Aorta (tissue), 5 donors: ENCODE measurements around the gene KRTAP1-4. TPM values are rescaled to one million over a fixed set of nuclear protein-coding genes. Genes with fewer than 3 reads are reported as not detected.
"Not testable (repeated sequence)": the region's sequence is repeated elsewhere in the genome, so short reads cannot be mapped to it uniquely, and the experiment has no call there.

ENCODE experiments used
- ATAC-seq: fragments of 200-7000 bp; cut with Tn5 transposase; one replicate; pipeline ENCODE4 v1.9.1; 2022; ENCODE audit warnings: moderate library complexity; ENCODE audit not compliant: low FRiP score
- DNase-seq, 2 donors: peaks; one replicate each; pipeline ENCODE4 v3.0.0-alpha.2; 2020
- H3K27ac ChIP-seq, 2 donors: one replicate each; pipeline ENCODE4 v1.5.1; 2013; ENCODE audit warnings: low read length in 2 of 2, mild to moderate bottlenecking in 2 of 2, moderate library complexity in 2 of 2, control low read depth in 1 of 2, inconsistent platforms in 1 of 2, low read depth in 1 of 2
- H3K27me3 ChIP-seq, 2 donors: one replicate each; pipeline ENCODE4 v1.6.1; 2013; ENCODE audit warnings: control low read depth in 1 of 2, low read length in 1 of 2, mild to moderate bottlenecking in 1 of 2, moderate library complexity in 1 of 2; ENCODE audit not compliant: insufficient read depth in 2 of 2, control insufficient read depth in 1 of 2
- H3K36me3 ChIP-seq, 2 donors: one replicate each; pipeline ENCODE4 v1.6.1; 2013; ENCODE audit warnings: control low read depth in 1 of 2, low read length in 1 of 2, mild to moderate bottlenecking in 1 of 2; ENCODE audit not compliant: insufficient read depth in 2 of 2, control insufficient read depth in 1 of 2
- H3K4me1 ChIP-seq, 2 donors: one replicate each; pipeline ENCODE4 v1.6.1; 2013; ENCODE audit warnings: low read length in 2 of 2, control low read depth in 1 of 2, mild to moderate bottlenecking in 1 of 2, moderate library complexity in 1 of 2; ENCODE audit not compliant: insufficient read depth in 2 of 2, control insufficient read depth in 1 of 2
- H3K4me3 ChIP-seq, 2 donors: one replicate each; pipeline ENCODE4 v1.5.1; 2013; ENCODE audit warnings: low read length in 2 of 2, control low read depth in 1 of 2, mild to moderate bottlenecking in 1 of 2
- H3K9me3 ChIP-seq: one replicate; pipeline ENCODE4 v1.6.1; 2013; ENCODE audit warnings: mild to moderate bottlenecking, low read length; ENCODE audit not compliant: control insufficient read depth
- WGBS, 2 donors: extraction: QIAGEN DNeasy Blood & Tissue Kit; methylation state at CpG; one replicate each; pipeline ENCODE4 v1.1.7; 2013; 5-methylcytosine and 5-hydroxymethylcytosine counted together
- intact Hi-C, 2 donors: fragments of 100-400 bp; cut with DNase I; formaldehyde crosslinking; loops; one replicate each; pipeline versions ENCODE4 v1.14.2 to v1.15.0; 2022
- polyA plus RNA-seq, 2 donors: library from polyadenylated mRNA; stranded (reverse); fragments of 200-250 nt; gene quantifications; one replicate each; pipeline ENCODE4 v1.2.3, GENCODE V29; 2013
- total RNA-seq, 2 donors: library from RNA; stranded (reverse); fragmentation: NEBNext Ultra II Directional; extraction: Animal tissue kit (Norgen Biotek cat#: 25700); gene quantifications; one replicate each; pipeline ENCODE4 v1.2.1, GENCODE V29; 2021
- donor health status: healthy with polysubstance abuse.
- donor health status: Bipolar disorder and iron deficiency.
- donor health status: DM: no; HTN: no; CAD: no.
- donor health status: DM: no; HTN: no; CAD: no.
- donor health status: DM: yes; HTN: yes; CAD: no.

Gene KRTAP1-4
- total and polyA plus RNA-seq, 4 donors = not detected

DNA sequence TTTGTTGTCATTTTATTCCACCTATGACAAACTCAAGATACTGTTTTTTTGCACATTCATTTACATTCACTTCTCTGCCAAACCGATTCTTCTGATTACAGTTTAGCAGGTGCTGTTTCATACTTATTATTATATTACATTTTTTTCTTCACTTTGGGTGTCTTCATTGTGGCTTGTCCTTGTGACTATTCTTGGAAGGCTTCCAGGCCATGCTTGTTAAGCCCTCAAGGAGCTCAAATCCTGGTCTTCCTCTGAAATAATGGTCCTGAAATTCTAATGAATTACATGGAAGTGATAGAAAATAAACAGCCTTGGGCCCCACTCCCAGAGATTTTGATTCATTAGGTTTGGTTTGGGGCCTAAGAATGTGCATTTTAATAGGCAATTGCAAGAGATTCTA lies 34.3 kb upstream of the KRTAP1-4 start:
- intact Hi-C loops = no loop called here
- 88 to 93% methylated on average over 1 of the region's 1 CpG for WGBS, 2 donors
- ATAC-seq = no peak

DNA sequence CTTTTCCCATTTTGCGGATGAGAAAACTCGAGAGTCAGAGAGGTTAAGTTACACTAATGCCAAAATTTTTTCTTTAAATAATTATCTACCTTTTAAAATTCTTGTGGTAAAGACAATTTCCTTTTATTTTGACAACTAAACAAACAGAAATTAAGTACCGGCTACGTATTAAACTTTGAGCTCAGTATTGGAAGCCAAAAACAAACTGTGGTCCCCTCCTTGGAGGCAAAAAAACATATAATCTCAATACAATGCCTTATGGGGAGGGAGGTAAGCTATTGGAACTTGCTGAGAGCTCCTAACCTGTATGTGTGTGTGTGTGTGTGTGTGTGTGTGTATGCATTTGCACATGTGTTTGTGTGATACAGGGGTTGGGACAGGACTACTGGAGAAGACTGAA lies 33.5 kb upstream of the KRTAP1-4 start:
- no peak overlapping the region for H3K27ac ChIP-seq
- ATAC-seq = no peak
- no peak overlapping the region for H3K4me3 ChIP-seq
- intact Hi-C loops = no loop called here
- no peaks in the 10 kb centered on the region for H3K27me3 ChIP-seq
- H3K9me3 ChIP-seq = no peaks in the 10 kb centered on the region
- WGBS, 2 donors = 89 to 90% methylated on average over 4 of the region's 4 CpGs
- H3K4me1 ChIP-seq = no peaks in the 10 kb centered on the region
- no peaks in the 10 kb centered on the region for H3K36me3 ChIP-seq
- DNase-seq = no peak

More for the DNA sequence above, 34.3 kb upstream of the KRTAP1-4 start:
- no peak for DNase-seq
- Histone ChIP-seq H3K27ac (no peak overlapping the region), H3K4me3 (no peak overlapping the region), H3K36me3 (no peaks in the 10 kb centered on the region), H3K4me1 (no peaks in the 10 kb centered on the region), H3K27me3 (no peaks in the 10 kb centered on the region), H3K9me3 (no peaks in the 10 kb centered on the region)

DNA sequence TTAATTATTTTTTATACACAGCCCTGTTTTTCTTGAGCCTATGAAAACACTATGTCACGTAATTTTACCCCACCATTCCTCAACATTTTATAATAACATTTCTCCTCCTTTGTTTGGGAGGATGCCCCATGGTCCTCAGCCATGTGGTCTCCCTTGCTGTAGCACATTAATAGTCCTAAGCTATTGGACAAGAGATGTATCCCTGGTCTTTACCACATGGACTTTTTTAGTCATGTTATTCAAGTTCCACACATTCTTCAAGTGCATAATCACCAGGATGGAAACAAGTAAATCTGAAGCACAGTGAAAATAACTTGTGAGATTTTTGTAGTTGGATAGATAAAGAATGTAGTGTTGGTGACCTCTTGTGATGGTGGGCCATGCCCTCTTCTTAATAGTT lies 32.0 kb upstream of the KRTAP1-4 start:
- no peaks in the 10 kb centered on the region for H3K27me3 ChIP-seq
- 0 to 17% methylated on average over 1 of the region's 1 CpG for WGBS, 2 donors

DNA sequence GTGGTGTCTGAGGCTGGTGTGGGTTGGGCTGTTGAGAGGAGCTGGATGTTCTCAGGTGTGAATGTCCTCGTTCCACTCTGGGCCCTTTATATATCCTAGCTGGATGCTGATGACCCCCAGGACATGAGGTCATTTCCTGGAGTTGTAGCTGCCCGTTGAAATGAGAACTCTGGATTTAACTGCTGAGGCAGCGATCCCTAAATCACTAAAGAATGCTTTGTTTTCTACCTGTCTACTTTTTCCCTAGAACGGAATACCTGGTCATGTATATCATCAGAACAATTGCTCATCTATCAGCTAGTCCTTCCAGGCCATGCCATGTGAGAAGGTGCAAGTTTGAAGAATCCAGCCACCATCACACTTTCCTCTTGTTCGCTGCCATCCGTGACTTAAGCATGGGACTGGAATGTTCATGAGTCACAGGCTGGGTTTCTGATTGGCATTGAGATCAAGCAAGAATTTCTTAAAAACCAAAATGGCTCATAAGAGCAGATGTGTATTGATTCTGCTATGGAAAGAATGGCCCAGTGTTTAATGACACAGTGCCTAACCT lies 30.1 kb upstream of the KRTAP1-4 start, which contains the start of gene KRTAP2-3:
KRTAP2-3 (minus strand) TSS at position 63 of the 553 bp plus-strand sequence. CDS start 64 bp downstream, outside the sequence.
- Histone ChIP-seq H3K27me3 (no peaks in the 10 kb centered on the region), H3K4me1 (no peaks in the 10 kb centered on the region), H3K27ac (no peak within 1 kb of the TSS), H3K36me3 (no peaks in the 10 kb centered on the region), H3K4me3 (no peak within 1 kb of the TSS), H3K9me3 (no peaks in the 10 kb centered on the region)
- WGBS, 2 donors = 47 to 55% methylated on average over 6 of the region's 6 CpGs
- DNase-seq (no peak), ATAC-seq (no peak)
- intact Hi-C loops = no loop called here

More for the DNA sequence above, 32.0 kb upstream of the KRTAP1-4 start:
- ATAC-seq = peak; percentile 48
- H3K36me3 ChIP-seq = no peaks in the 10 kb centered on the region
- H3K4me3 ChIP-seq = no peak overlapping the region
- no peaks in the 10 kb centered on the region for H3K4me1 ChIP-seq
- no peak for DNase-seq
- H3K27ac ChIP-seq = peak overlapping the region in 1 of 2 donors; percentile 3
- intact Hi-C loops = no loop called here
- H3K9me3 ChIP-seq = no peaks in the 10 kb centered on the region

DNA sequence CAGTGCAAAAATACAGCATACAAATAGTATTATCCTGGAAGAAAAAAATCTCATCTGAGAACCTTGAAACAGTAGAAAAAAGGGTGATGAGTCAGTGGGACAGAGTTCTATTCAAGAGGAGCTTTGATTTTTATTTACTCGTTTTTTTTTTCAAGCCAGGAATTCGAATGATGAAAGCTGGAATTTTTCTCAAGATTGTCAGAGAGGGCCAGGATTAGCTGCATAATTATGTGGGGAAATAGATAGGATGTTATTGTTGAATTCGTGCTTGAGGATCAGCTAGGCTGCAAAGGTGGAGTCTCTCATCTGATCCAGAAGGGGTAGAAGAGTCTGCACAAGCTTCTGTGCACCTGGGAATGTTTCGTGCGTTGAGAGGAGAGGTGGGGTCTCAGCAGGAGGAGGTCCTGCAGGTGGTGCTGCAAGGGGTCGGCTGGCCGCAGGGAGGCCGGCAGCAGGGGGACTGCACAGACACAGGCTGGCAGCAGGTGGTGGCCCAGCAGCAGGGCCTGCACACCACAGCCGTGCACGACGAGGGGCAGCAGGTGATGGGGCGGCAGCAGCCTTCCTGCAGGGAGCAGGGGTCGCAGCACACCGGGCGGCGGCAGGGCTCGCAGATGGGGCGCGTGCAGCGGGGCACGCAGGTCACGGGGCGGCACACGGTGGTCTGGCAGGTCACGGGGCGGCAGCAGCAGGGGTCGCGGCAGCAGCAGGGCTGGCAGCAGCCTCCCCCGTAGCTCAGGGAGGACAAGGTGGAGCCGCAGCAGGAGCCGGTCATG lies 29.5 kb upstream of the KRTAP1-4 start:
- not testable (repeated sequence) for H3K36me3 ChIP-seq, H3K27me3 ChIP-seq

DNA sequence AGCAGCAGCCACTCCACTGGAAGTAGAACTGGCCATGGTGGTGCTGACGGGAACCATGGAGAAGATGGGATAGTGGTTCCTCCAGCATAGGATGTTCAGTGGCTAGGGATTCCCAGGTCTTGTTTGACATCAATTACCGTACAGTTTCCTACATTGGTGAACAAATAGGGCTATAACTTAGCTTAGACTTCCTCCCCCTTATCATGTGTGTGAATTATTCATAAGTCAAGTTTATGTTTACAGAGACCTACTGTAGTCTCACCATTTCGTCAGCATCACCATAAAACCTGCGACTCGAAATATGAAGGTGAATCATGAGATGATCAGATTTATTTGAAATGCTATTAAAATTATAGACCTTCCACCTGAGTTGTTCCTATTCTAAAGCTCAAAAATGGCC lies 28.7 kb upstream of the KRTAP1-4 start:
- H3K27ac ChIP-seq = no peak overlapping the region
- H3K4me3 ChIP-seq = no peak overlapping the region
- H3K9me3 ChIP-seq = no peaks in the 10 kb centered on the region
- H3K27me3 ChIP-seq = no peaks in the 10 kb centered on the region
- ATAC-seq (no peak), DNase-seq (no peak)
- 88 to 96% methylated on average over 5 of the region's 5 CpGs for WGBS, 2 donors
- no peaks in the 10 kb centered on the region for H3K36me3 ChIP-seq
- intact Hi-C loops = no loop called here
- no peaks in the 10 kb centered on the region for H3K4me1 ChIP-seq

More for the DNA sequence above, 29.5 kb upstream of the KRTAP1-4 start:
- H3K4me1 ChIP-seq, H3K27ac ChIP-seq, intact Hi-C loops, DNase-seq, H3K4me3 ChIP-seq, H3K9me3 ChIP-seq, ATAC-seq: not testable (repeated sequence)
- WGBS, 2 donors = 40 to 46% methylated on average over 9 to 14 of the region's 31 CpGs

DNA sequence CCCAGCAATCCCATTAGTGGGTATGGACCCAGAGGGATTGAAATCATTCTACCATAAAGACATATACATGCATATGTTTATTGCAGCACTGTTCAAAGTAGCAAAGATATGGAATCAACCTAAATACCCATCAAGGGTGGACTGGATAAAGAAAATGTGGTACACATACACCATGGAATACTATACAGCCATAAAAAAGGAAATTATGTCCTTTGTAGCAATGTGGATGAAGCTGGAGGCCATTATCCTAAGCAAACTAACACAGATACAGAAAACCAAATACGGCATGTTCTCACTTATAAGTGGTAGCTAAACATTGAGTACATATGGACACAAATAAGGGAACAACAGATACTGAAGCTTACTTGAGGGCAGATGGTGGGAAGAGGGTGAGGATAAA lies 27.6 kb upstream of the KRTAP1-4 start:
- no peaks in the 10 kb centered on the region for H3K9me3 ChIP-seq
- DNase-seq (no peak), ATAC-seq (no peak)
- intact Hi-C loops = no loop called here
- H3K4me1 ChIP-seq = no peaks in the 10 kb centered on the region
- WGBS, 2 donors = 97 to 100% methylated on average over 1 of the region's 1 CpG
- no peaks in the 10 kb centered on the region for H3K36me3 ChIP-seq
- no peak overlapping the region for H3K4me3 ChIP-seq
- no peaks in the 10 kb centered on the region for H3K27me3 ChIP-seq
- no peak overlapping the region for H3K27ac ChIP-seq

DNA sequence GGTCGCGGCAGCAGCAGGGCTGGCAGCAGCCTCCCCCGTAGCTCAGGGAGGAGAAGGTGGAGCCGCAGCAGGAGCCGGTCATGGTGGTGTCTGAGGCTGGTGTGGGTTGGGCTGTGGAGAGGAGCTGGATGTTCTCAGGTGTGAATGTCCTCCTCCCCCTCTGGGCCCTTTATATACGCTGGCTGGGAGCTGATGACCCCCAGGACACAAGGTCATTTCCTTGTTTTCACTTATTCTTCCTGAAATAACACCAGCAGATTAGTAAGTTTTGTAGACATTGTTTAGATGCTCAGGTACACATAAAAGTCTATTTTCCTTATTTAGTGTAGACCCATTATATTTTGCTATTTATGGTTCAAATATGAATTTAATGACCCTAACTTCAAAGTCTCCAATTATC lies 25.1 kb upstream of the KRTAP1-4 start, which contains the start of gene KRTAP2-2:
KRTAP2-2 (minus strand) TSS at position 101 of the 400 bp plus-strand sequence; CDS start at position 82, 19 bp downstream.
- DNase-seq, H3K4me3 ChIP-seq, intact Hi-C loops, H3K4me1 ChIP-seq, H3K9me3 ChIP-seq, ATAC-seq, H3K27me3 ChIP-seq, H3K36me3 ChIP-seq, H3K27ac ChIP-seq: not testable (repeated sequence)
- 19 to 33% methylated on average over 1 of the region's 6 CpGs for WGBS, 2 donors

DNA sequence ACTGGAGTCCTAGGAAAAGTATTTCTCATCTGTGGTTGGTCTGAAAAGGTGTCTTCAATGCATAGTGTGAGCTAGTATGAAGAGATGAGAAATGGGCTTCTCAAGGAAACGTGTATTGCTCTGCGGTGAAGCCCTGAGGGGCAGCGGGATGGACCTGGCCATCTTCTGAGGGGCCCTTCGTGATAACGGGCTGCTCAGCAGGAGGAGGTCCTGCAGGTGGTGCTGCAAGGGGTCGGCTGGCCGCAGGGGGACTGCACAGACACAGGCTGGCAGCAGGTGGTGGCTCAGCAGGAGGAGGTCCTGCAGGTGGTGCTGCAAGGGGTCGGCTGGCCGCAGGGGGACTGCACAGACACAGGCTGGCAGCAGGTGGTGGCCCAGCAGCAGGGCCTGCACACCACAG lies 24.6 kb upstream of the KRTAP1-4 start:
- H3K4me1 ChIP-seq, intact Hi-C loops, DNase-seq, H3K9me3 ChIP-seq, H3K36me3 ChIP-seq, ATAC-seq, H3K27me3 ChIP-seq, H3K27ac ChIP-seq, H3K4me3 ChIP-seq: not testable (repeated sequence)
- 59 to 72% methylated on average over 7 to 9 of the region's 9 CpGs for WGBS, 2 donors
